ENCODE results near the gene NKIRAS2. TPM values are rescaled to one million over a fixed set of nuclear protein-coding genes. Genes with fewer than 3 reads are reported as not detected.
A peak's percentile ranks its signal among the peaks of the same experiment; 100 is the strongest.

The NKIRAS2 gene
- total and polyA plus RNA-seq, 2 of the 4 experiments (the other 2 are of a cell fraction) = 25.6 to 51.8 TPM

DNA sequence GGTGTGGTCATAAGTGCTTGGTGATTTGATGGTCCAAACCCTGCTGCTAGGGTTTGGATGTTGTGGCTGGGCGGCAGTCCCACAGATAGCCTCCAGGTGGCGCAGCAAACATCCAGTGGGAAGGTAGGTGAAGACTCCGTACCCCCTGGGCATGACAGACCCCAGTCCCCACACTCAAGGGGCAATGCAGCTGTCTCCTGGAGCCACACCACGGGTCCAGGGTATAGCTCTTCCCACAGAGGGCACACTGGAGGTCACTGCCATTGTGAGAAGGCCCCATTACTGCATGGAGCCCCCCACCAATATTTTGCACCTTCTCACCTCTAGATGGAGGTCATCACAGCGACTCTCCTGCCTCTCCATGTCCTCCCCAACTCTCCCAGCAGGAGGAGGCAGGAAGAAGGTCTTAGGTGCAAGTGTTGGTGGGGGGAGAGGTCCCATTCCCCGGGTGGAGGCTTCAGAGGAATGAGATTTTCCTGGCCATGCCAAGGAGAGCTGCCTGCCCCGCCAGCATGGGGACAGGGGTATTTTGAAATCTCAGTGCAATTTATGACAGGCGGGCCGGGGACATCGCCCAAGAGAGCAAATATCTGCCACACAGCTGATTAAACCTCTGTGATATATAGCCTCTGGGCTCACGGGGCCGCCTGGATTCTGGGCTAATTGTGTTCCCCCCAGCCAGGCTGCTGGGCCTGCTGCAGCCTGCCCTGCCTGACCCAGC, 47.6 kb downstream of the NKIRAS2 start:
- Histone ChIP-seq H3K14ac (replicated peaks; ENCODE audit: low read depth, low read length) (no peak overlapping the region), H4K5ac (ENCODE audit: low read depth, low read length) (no peak overlapping the region), H2BK120ac (ENCODE audit: low read depth, low read length) (no peak overlapping the region), H4K8ac (ENCODE audit: low read depth in 2 of 2, low read length in 2 of 2) (no peak overlapping the region), H3K4me3 (ENCODE audit: insufficient read depth, low read depth, low read length) (no peak overlapping the region), H3K23ac (ENCODE audit: low read depth, low read length) (no peak overlapping the region), H3K18ac (ENCODE audit: low read depth, low read length) (no peak overlapping the region), H3K56ac (ENCODE audit: extremely low read depth, insufficient read depth, low read length) (no peak overlapping the region), H3K36me3 (ENCODE audit: control insufficient read depth, insufficient read depth, low read length) (no peaks in the 10 kb centered on the region), H3K27me3 (ENCODE audit: control insufficient read depth, insufficient read depth, low read length) (peaks cover 58% of the 10 kb centered on the region), H3K9me3 (ENCODE audit: control insufficient read depth, insufficient read depth, low read length) (no peaks in the 10 kb centered on the region), H3K4ac (ENCODE audit: low read depth, low read length) (no peak overlapping the region), H2BK15ac (ENCODE audit: low read depth, low read length) (no peak overlapping the region), H4K91ac (ENCODE audit: insufficient read depth, low read depth, low read length) (no peak overlapping the region), H2AK5ac (ENCODE audit: low read depth, low read length) (no peak overlapping the region), H3K79me1 (ENCODE audit: low read depth in 1 of 2, low read length in 2 of 2) (no peaks in the 10 kb centered on the region), H3K4me2 (ENCODE audit: low read depth, low read length) (no peak overlapping the region), H3K27ac (ENCODE audit: insufficient read depth, low read length) (no peak overlapping the region), H3K9me1 (ENCODE audit: insufficient read depth, low read length) (no peaks in the 10 kb centered on the region), H3K9ac (ENCODE audit: low read depth, low read length) (no peak overlapping the region), H2AFZ (replicated peaks; ENCODE audit: low read length, poor library complexity) (peak overlapping the region; percentile 9), H4K20me1 (ENCODE audit: insufficient read depth, low read length) (no peaks in the 10 kb centered on the region; the same call in 1 of the 2 replicates), H2BK20ac (ENCODE audit: low read depth, low read length) (no peak overlapping the region), H3K4me1 (ENCODE audit: control insufficient read depth, insufficient read depth, low read length) (no peaks in the 10 kb centered on the region), H2BK5ac (ENCODE audit: low read depth, low read length, poor library complexity, severe bottlenecking) (no peak overlapping the region), H2AK9ac (replicated peaks; ENCODE audit: low read depth, low read length, poor library complexity) (peak overlapping the region; percentile 40)
- ChIA-PET CTCF (interaction anchor here (0.7 to 1.3 kb wide), 2 partner anchors 9 to 54 kb away, joined by 3 read pairs; partner anchors contain the start of gene KAT2A), POLR2A (ENCODE audit: unreplicated experiment) (no interaction called here)
- 30% methylated on average over 4 of the region's 12 CpGs; no CpG with 5 or more reads in 1 of the 2 experiments for WGBS, 2 experiments (ENCODE audit: extremely low coverage in 2 of 2, insufficient read length in 1 of 2)
- DNase-seq = peak; percentile 23
- dilution Hi-C loops (cut with HindIII; ENCODE audit: low sequenced_read_pairs, unreplicated experiment) (no loop called here), intact Hi-C loops (cut with micrococcal nuclease) (loop anchor here (1.0 kb wide), 1 partner anchor 34 kb away; no protein-coding TSS in a partner anchor), in situ Hi-C loops (cut with MboI; ENCODE audit: low sequenced_read_pairs) (no loop called here)
- no TSS peak for BruUV-seq (replicated peaks)
- peak; percentile 88 for ATAC-seq (ENCODE audit: low read depth)
- TF ChIP-seq POLR2A (IDR thresholded peaks at IDR 0.05; ENCODE audit: low read depth, low read length) (no peak), FOS (IDR thresholded peaks at IDR 0.05; ENCODE audit: low read depth, low read length) (no peak), CHD1 (IDR thresholded peaks at IDR 0.05; ENCODE audit: low read depth, low read length) (no peak), BHLHE40 (IDR thresholded peaks at IDR 0.05; ENCODE audit: low read depth, low read length) (no peak), CEBPB (IDR thresholded peaks at IDR 0.05; ENCODE audit: low read depth, low read length) (no peak), NFE2L2 (IDR thresholded peaks at IDR 0.05; ENCODE audit: low read depth, low read length) (no peak), RFX5 (IDR thresholded peaks at IDR 0.05; ENCODE audit: low read depth, low read length) (no peak), MXI1 (IDR thresholded peaks at IDR 0.05; ENCODE audit: borderline replicate concordance, low read depth, low read length) (no peak), RAD21 (IDR thresholded peaks at IDR 0.05; ENCODE audit: low read length) (peak; percentile 46), MAZ (IDR thresholded peaks at IDR 0.05; ENCODE audit: borderline replicate concordance, low read depth, low read length) (no peak), SMC3 (IDR thresholded peaks at IDR 0.05; ENCODE audit: low read depth, low read length) (peak; percentile 55), MAFK (IDR thresholded peaks at IDR 0.05; ENCODE audit: low read depth, low read length) (no peak)
- TF ChIP-seq, protein P1, sequence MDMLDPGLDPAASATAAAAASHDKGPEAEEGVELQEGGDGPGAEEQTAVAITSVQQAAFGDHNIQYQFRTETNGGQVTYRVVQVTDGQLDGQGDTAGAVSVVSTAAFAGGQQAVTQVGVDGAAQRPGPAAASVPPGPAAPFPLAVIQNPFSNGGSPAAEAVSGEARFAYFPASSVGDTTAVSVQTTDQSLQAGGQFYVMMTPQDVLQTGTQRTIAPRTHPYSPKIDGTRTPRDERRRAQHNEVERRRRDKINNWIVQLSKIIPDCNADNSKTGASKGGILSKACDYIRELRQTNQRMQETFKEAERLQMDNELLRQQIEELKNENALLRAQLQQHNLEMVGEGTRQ (IDR thresholded peaks at IDR 0.05; ENCODE audit: low read depth, low read length) = no peak
- TF ChIP-seq, protein P2, sequence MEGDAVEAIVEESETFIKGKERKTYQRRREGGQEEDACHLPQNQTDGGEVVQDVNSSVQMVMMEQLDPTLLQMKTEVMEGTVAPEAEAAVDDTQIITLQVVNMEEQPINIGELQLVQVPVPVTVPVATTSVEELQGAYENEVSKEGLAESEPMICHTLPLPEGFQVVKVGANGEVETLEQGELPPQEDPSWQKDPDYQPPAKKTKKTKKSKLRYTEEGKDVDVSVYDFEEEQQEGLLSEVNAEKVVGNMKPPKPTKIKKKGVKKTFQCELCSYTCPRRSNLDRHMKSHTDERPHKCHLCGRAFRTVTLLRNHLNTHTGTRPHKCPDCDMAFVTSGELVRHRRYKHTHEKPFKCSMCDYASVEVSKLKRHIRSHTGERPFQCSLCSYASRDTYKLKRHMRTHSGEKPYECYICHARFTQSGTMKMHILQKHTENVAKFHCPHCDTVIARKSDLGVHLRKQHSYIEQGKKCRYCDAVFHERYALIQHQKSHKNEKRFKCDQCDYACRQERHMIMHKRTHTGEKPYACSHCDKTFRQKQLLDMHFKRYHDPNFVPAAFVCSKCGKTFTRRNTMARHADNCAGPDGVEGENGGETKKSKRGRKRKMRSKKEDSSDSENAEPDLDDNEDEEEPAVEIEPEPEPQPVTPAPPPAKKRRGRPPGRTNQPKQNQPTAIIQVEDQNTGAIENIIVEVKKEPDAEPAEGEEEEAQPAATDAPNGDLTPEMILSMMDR (conservative IDR thresholded peaks at IDR 0.05; ENCODE audit: low read depth, low read length) = peak; percentile 70
- TF ChIP-seq, protein P3, sequence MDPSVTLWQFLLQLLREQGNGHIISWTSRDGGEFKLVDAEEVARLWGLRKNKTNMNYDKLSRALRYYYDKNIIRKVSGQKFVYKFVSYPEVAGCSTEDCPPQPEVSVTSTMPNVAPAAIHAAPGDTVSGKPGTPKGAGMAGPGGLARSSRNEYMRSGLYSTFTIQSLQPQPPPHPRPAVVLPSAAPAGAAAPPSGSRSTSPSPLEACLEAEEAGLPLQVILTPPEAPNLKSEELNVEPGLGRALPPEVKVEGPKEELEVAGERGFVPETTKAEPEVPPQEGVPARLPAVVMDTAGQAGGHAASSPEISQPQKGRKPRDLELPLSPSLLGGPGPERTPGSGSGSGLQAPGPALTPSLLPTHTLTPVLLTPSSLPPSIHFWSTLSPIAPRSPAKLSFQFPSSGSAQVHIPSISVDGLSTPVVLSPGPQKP (IDR thresholded peaks at IDR 0.05; ENCODE audit: borderline replicate concordance, low read depth, low read length) = no peak
